AG04449 (cell line): ENCODE results near the gene SLC16A9.
"Not testable (repeated sequence)": the region's sequence is repeated elsewhere in the genome, so short reads cannot be mapped to it uniquely, and the experiment has no call there.

Experiments used
- CTCF ChIA-PET: fragments of 350-600 bp; formaldehyde crosslinking; extraction: SDS; loops from one replicate; lab custom pipeline; 2021; ENCODE audit warnings: antibody characterized with exemption; lab: Yijun Ruan, JAX
- POLR2A ChIA-PET: fragments of 400-600, 350-600 bp; formaldehyde crosslinking; extraction: SDS; loops from one replicate; lab custom pipeline; 2020; ENCODE audit warnings: antibody characterized with exemption, inconsistent platforms; lab: Yijun Ruan, JAX
- DNase-seq: peaks from one replicate; pipeline ENCODE4 v3.0.0-alpha.2; 2010; ENCODE audit warnings: low read depth, low spot score
- H3K4me3 ChIP-seq: 2 replicates; pipeline ENCODE4 v1.5.1; 2011; ENCODE audit warnings: low read depth, mild to moderate bottlenecking, control low read depth, low read length
- CTCF ChIP-seq: IDR thresholded peaks from one replicate; pipeline ENCODE4 v1.5.1; 2011; ENCODE audit warnings: mild to moderate bottlenecking, moderate library complexity, low read length, control low read depth, inconsistent platforms; ENCODE audit not compliant: insufficient read depth; ENCODE audit errors: missing control alignments

The SLC16A9 gene

GRCh38 chr10:59736749-59737148 is 27.1 kb upstream of the SLC16A9 start:
- POLR2A ChIA-PET, result no interaction called here
- CTCF ChIA-PET, result no interaction called here
- H3K4me3 ChIP-seq, result no peak overlapping the region
- no peak for TF ChIP-seq CTCF
- no peak for DNase-seq

GRCh38 chr10:59735296-59735695 is 25.6 kb upstream of the SLC16A9 start:
- no peak for TF ChIP-seq CTCF
- POLR2A ChIA-PET, result no interaction called here
- DNase-seq, result no peak
- CTCF ChIA-PET, result no interaction called here
- H3K4me3 ChIP-seq, result no peak overlapping the region

- POLR2A ChIA-PET, result no interaction called here
- no peak for TF ChIP-seq CTCF
- CTCF ChIA-PET, result interaction anchor here (0.8 kb wide), 1 partner anchor 97 kb away, joined by 3 read pairs; no protein-coding TSS in a partner anchor
- no peak overlapping the region for H3K4me3 ChIP-seq
- no peak for DNase-seq
These were observed 24.4 kb upstream of the SLC16A9 start for GRCh38 chr10:59734014-59734462.

- CTCF ChIA-PET, DNase-seq, H3K4me3 ChIP-seq, POLR2A ChIA-PET: not testable (repeated sequence)
These were observed 23.8 kb upstream of the SLC16A9 start for GRCh38 chr10:59733321-59734013.

GRCh38 chr10:59732849-59733248 is 23.2 kb upstream of the SLC16A9 start:
- CTCF ChIA-PET, DNase-seq, H3K4me3 ChIP-seq, POLR2A ChIA-PET: not testable (repeated sequence)

- CTCF ChIA-PET, POLR2A ChIA-PET, DNase-seq, H3K4me3 ChIP-seq: not testable (repeated sequence)
These were observed 19.5 kb upstream of the SLC16A9 start for GRCh38 chr10:59729167-59729566.

- no peak overlapping the region for H3K4me3 ChIP-seq
- ChIA-PET POLR2A (no interaction called here), CTCF (interaction anchor here (1.3 kb wide), 1 partner anchor 15 kb away, joined by 3 read pairs; the partner anchor contains the start of gene SLC16A9)
- TF ChIP-seq CTCF, result no peak
- DNase-seq, result no peak
These were observed 14.7 kb upstream of the SLC16A9 start for GRCh38 chr10:59724098-59724938.
